22Rv1 (cell line): ENCODE results near the gene RBM33.

Source experiments
- H3K27ac ChIP-seq: fragments of 450-650 bp; 2 replicates; pipeline ENCODE4 v1.5.1; 2017
- CTCF ChIP-seq: fragments of 450-650 bp; IDR thresholded peaks from 2 replicates; pipeline ENCODE4 v1.5.1; 2017; ENCODE audit warnings: mild to moderate bottlenecking
- ZFX ChIP-seq: fragments of 450-650 bp; IDR thresholded peaks from 2 replicates; pipeline ENCODE4 v1.6.1; 2017; ENCODE audit warnings: antibody characterized with exemption, borderline replicate concordance

RBM33 gene

DNA sequence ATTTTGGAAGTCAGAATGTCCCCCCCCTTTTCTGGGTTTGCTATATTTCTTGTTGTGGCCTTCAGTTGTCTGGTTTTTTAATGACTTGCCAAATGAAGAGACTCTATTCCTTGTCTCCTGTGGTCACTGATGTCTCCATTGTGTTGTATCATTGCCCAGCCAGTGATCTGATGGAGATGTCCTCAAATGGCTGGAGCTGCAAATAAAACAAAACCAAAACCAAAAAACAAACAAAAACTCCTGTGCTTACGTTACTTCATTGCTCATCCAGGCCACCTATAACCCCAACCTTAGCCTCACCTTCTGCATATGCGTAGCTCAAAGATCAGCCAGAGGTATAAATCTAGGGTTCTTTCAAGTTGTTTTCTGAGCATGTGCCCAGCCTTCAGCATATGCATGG is 5.1 kb downstream of the RBM33 start:
- no peak for TF ChIP-seq ZFX
- no peak for TF ChIP-seq CTCF
- H3K27ac ChIP-seq, result no peak overlapping the region

GRCh38 chr7:155652156-155653114 is 8.0 kb downstream of the RBM33 start:
- TF ChIP-seq ZFX (no peak), CTCF (no peak)
- H3K27ac ChIP-seq, result no peak overlapping the region

GRCh38 chr7:155653803-155654202 is 9.3 kb downstream of the RBM33 start:
- TF ChIP-seq ZFX (no peak), CTCF (no peak)
- no peak overlapping the region for H3K27ac ChIP-seq

DNA sequence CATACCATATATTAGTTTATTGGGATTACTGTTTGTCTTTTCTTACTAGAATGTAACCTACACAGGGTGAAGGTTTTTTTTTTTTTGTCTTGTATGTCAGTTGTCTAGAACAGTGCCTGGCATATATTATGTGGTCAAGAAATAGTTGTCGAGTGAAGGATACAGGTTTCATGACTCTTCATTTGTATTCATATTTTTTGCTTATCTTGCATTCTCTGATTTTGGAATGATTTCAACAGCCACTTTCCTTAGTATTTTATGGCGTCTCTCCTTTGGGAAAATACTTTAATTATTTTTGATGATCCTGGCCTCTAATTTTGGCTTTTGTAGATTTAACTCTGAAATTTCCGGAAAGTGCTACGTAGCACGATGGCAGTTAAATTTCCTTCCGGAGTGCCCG is 12.4 kb downstream of the RBM33 start:
- H3K27ac ChIP-seq, result no peak overlapping the region
- TF ChIP-seq ZFX, result no peak
- no peak for TF ChIP-seq CTCF

GRCh38 chr7:155660059-155660757 is 15.7 kb downstream of the RBM33 start:
- H3K27ac ChIP-seq, result no peak overlapping the region
- TF ChIP-seq CTCF, result no peak

- TF ChIP-seq ZFX, result no peak
- no peak for TF ChIP-seq CTCF
- no peak overlapping the region for H3K27ac ChIP-seq
Measured at GRCh38 chr7:155660758-155661093, 16.3 kb downstream of the RBM33 start.

GRCh38 chr7:155662343-155663043 is 18.0 kb downstream of the RBM33 start:
- no peak overlapping the region for H3K27ac ChIP-seq
- TF ChIP-seq CTCF, result no peak
- no peak for TF ChIP-seq ZFX
